B cell (primary cell): ENCODE data around the gene ARHGAP31. TPM values are rescaled to one million over a fixed set of nuclear protein-coding genes. Genes with fewer than 3 reads are reported as not detected.

ENCODE experiments used
- ATAC-seq: fragments of 200-7000 bp; cut with Tn5 transposase; one replicate; pipeline ENCODE4 v1.10.0; 2021; ENCODE audit warnings: low read depth, mild to moderate bottlenecking, moderate number of reproducible peaks, moderate library complexity
- CTCF ChIA-PET: fragments of 350-600 bp; sonication (Branson Sonifier 250); formaldehyde crosslinking; loops from one replicate; lab custom pipeline; 2021; ENCODE audit warnings: antibody characterized with exemption, inconsistent platforms; lab: Charles Lee
- POLR2A ChIA-PET: fragments of 350-600 bp; sonication (Branson Sonifier 250); formaldehyde crosslinking; loops from one replicate; lab custom pipeline; 2021; ENCODE audit warnings: antibody characterized with exemption; lab: Charles Lee
- DNase-seq: peaks from one replicate; pipeline ENCODE4 v3.0.0; 2013
- H2AFZ ChIP-seq: 2 replicates; pipeline ENCODE4 v1.6.1; 2012; ENCODE audit warnings: mild to moderate bottlenecking, low read depth, low read length; ENCODE audit not compliant: insufficient read depth, poor library complexity, severe bottlenecking
- H3K27ac ChIP-seq, 2 donors: 1 replicate in 1 of 2; 2 replicates in 1 of 2; pipeline ENCODE4 v1.5.1; 2012 to 2013; ENCODE audit warnings: low read length in 2 of 2, mild to moderate bottlenecking in 2 of 2, moderate library complexity in 1 of 2
- H3K27me3 ChIP-seq, 4 experiments: fragments of 200-600 bp in 1 of 4; sonication (generic) in 1 of 4; replicated peaks in 1 of 4; 1 replicate in 2 of 4; 2 replicates in 2 of 4; pipeline versions ENCODE4 v1.6.1 to v1.7.0; 2013 to 2016; ENCODE audit warnings: low read length in 3 of 4, mild to moderate bottlenecking in 2 of 4, mixed read lengths in 1 of 4, moderate library complexity in 1 of 4; ENCODE audit not compliant: insufficient read depth in 4 of 4, control insufficient read depth in 3 of 4; ENCODE audit errors: control extremely low read depth in 1 of 4
- H3K36me3 ChIP-seq, 2 experiments: replicated peaks in 1 of 2; 1 replicate in 1 of 2; 2 replicates in 1 of 2; pipeline versions ENCODE4 v1.6.1 to v1.7.1; 2013; ENCODE audit warnings: low read length in 1 of 2; ENCODE audit not compliant: insufficient read depth in 2 of 2, control insufficient read depth in 1 of 2; ENCODE audit errors: control extremely low read depth in 1 of 2, extremely low read depth in 1 of 2
- H3K4me1 ChIP-seq, 2 donors: fragments of 200-600 bp in 1 of 2; sonication (generic) in 1 of 2; 1 replicate in 1 of 2; 2 replicates in 1 of 2; pipeline versions ENCODE4 v1.5.1 to v1.6.1; 2013 to 2017; ENCODE audit warnings: low read length in 2 of 2; ENCODE audit not compliant: control insufficient read depth in 2 of 2, insufficient read depth in 2 of 2
- H3K4me2 ChIP-seq: replicated peaks from 2 replicates; pipeline ENCODE3; 2012; ENCODE audit warnings: mild to moderate bottlenecking, low read depth, low read length; ENCODE audit not compliant: poor library complexity, severe bottlenecking
- H3K4me3 ChIP-seq, 5 experiments: fragments of 200-600 bp in 1 of 5; sonication (generic) in 1 of 5; 1 replicate in 3 of 5; 2 replicates in 2 of 5; pipeline versions ENCODE4 v1.5.1 to v1.7.0; 2011 to 2016; ENCODE audit warnings: low read length in 4 of 5, mild to moderate bottlenecking in 4 of 5, low read depth in 2 of 5, control low read depth in 1 of 5, moderate library complexity in 1 of 5; ENCODE audit not compliant: insufficient read depth in 1 of 5; ENCODE audit errors: control extremely low read depth in 1 of 5, extremely low read depth in 1 of 5
- H3K79me2 ChIP-seq: fragments of 200-600 bp; sonication (generic); one replicate; pipeline ENCODE4 v1.6.0; 2016; ENCODE audit warnings: low read length; ENCODE audit not compliant: control insufficient read depth, insufficient read depth
- H3K9ac ChIP-seq: fragments of 200-600 bp; sonication (generic); 2 replicates; pipeline ENCODE4 v1.6.1; 2017; ENCODE audit warnings: mild to moderate bottlenecking, low read length, moderate library complexity
- H3K9me3 ChIP-seq, 3 donors: one replicate each; pipeline versions ENCODE4 v1.6.1 to v1.7.1; 2013; ENCODE audit warnings: low read length in 2 of 3; ENCODE audit not compliant: control insufficient read depth in 2 of 3, insufficient read depth in 1 of 3; ENCODE audit errors: control extremely low read depth in 1 of 3
- H4K20me1 ChIP-seq: 2 replicates; pipeline ENCODE4 v1.6.0; 2012; ENCODE audit warnings: mild to moderate bottlenecking, low read length; ENCODE audit not compliant: insufficient read depth, control insufficient read depth, poor library complexity, severe bottlenecking
- H3K27ac Mint-ChIP-seq: one replicate; pipeline ENCODE4 v1.8.0; 2021; ENCODE audit warnings: mixed read lengths
- H3K27me3 Mint-ChIP-seq: one replicate; pipeline ENCODE4 v1.8.0; 2021; ENCODE audit warnings: mixed read lengths
- H3K4me1 Mint-ChIP-seq: one replicate; pipeline ENCODE4 v1.8.0; 2021; ENCODE audit warnings: mixed read lengths
- H3K4me3 Mint-ChIP-seq: one replicate; pipeline ENCODE4 v1.8.0; 2021; ENCODE audit warnings: mixed read lengths
- H3K9me3 Mint-ChIP-seq: one replicate; pipeline ENCODE4 v1.8.0; 2022; ENCODE audit warnings: mixed read lengths; ENCODE audit not compliant: insufficient read depth
- CTCF ChIP-seq: fragments of 200-600 bp; IDR thresholded peaks from one replicate; pipeline ENCODE4 v1.8.0; 2022; ENCODE audit warnings: antibody characterized with exemption, mild to moderate bottlenecking
- EZH2 ChIP-seq: IDR thresholded peaks from 2 replicates; pipeline ENCODE4 v1.6.1; 2012; ENCODE audit warnings: borderline replicate concordance, low read depth, mild to moderate bottlenecking, moderate library complexity, low read length; ENCODE audit not compliant: insufficient read depth, poor library complexity, severe bottlenecking
- WGBS: methylation state at CpG from one replicate; pipeline ENCODE4 v1.1.5; 2013; ENCODE audit warnings: missing lambda C conversion rate; ENCODE audit not compliant: insufficient coverage; 5-methylcytosine and 5-hydroxymethylcytosine counted together
- intact Hi-C: fragments of 100-400 bp; cut with micrococcal nuclease; formaldehyde crosslinking; loops from one replicate; pipeline ENCODE4 v1.10.0; 2022
- polyA plus RNA-seq: library from polyadenylated mRNA; depleted of rRNA; stranded (reverse); fragments of >200 nt; gene quantifications from 2 replicates; pipeline ENCODE4 v1.2.3, GENCODE V29; 2012
- total RNA-seq, 2 donors: library from RNA; stranded (reverse); fragments of 120-200 nt in 1 of 2; gene quantifications; 1 replicate in 1 of 2; 2 replicates in 1 of 2; pipeline versions ENCODE4 v1.2.3 to v1.2.4, GENCODE V29; 2013 to 2022

ARHGAP31 gene
- total and polyA plus RNA-seq, 2 donors (not counting 1 experiment from before 2014, with no cell fraction given), result 3.5 to 7.8 TPM

- CTCF ChIA-PET, result interaction anchor here (2.4 kb wide), 2 partner anchors 22 to 57 kb away, joined by 12 to 18 read pairs; no protein-coding TSS in a partner anchor
Measured at GRCh38 chr3:119295816-119296726, 1.9 kb downstream of the ARHGAP31 start.

More at GRCh38 chr3:119295816-119296726, 1.9 kb downstream of the ARHGAP31 start:
- Mint-ChIP-seq H3K27me3 (no peaks in the 10 kb centered on the region), H3K9me3 (no peaks in the 10 kb centered on the region), H3K27ac (peak overlapping the region; percentile 29), H3K4me3 (peak overlapping the region; percentile 87), H3K4me1 (peaks cover 54% of the 10 kb centered on the region)
- ATAC-seq (no peak), DNase-seq (peak; percentile 46)
- Histone ChIP-seq H3K9me3 (no peaks in the 10 kb centered on the region), H4K20me1 (no peaks in the 10 kb centered on the region), H3K79me2 (peaks cover 4% of the 10 kb centered on the region), H2AFZ (no peak overlapping the region), H3K4me3 (peak overlapping the region in 3 of 5 experiments; percentile 8 to 89 (median 88)), H3K27ac (peak overlapping the region in 1 of 2 donors; percentile 55), H3K27me3 (no peaks in the 10 kb centered on the region), H3K4me2 (peak overlapping the region; percentile 86), H3K36me3 (peaks cover 0 to 3% of the 10 kb centered on the region in 2 experiments), H3K4me1 (peaks cover 25 to 42% of the 10 kb centered on the region in 2 donors), H3K9ac (peak overlapping the region; percentile 93)
- no CpG with 5 or more reads among the region's 8 CpGs for WGBS
- POLR2A ChIA-PET, result interaction anchor here (0.9 to 2.2 kb wide), 4 partner anchors 26 to 167 kb away, joined by 3 to 21 read pairs (median 4); partner anchors contain the start of gene TMEM39A
- intact Hi-C loops, result loop anchor here (2.0 to 10.0 kb wide), 3 partner anchors 55 to 799 kb away; partner anchors contain the start of genes B4GALT4 and GSK3B
- TF ChIP-seq EZH2, result no peak
- no peak for TF ChIP-seq CTCF
